ENCODE data around the gene HIGD1B.

DNA sequence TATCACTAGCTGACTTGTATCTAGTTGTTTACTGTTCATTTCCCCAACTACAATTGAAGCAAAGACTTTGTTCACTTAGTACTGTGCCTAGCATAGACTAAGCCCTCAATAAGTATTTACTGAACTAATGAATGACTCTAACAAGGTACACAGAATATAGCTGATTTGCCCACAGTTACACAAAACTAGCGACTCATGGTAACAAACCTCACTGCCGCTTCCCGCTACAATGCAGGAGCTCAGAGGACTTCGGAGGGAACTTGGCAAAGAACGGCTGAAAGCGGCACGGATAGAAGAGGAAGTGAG, 51.0 kb downstream of the HIGD1B start:
- TF ChIP-seq, protein P1, sequence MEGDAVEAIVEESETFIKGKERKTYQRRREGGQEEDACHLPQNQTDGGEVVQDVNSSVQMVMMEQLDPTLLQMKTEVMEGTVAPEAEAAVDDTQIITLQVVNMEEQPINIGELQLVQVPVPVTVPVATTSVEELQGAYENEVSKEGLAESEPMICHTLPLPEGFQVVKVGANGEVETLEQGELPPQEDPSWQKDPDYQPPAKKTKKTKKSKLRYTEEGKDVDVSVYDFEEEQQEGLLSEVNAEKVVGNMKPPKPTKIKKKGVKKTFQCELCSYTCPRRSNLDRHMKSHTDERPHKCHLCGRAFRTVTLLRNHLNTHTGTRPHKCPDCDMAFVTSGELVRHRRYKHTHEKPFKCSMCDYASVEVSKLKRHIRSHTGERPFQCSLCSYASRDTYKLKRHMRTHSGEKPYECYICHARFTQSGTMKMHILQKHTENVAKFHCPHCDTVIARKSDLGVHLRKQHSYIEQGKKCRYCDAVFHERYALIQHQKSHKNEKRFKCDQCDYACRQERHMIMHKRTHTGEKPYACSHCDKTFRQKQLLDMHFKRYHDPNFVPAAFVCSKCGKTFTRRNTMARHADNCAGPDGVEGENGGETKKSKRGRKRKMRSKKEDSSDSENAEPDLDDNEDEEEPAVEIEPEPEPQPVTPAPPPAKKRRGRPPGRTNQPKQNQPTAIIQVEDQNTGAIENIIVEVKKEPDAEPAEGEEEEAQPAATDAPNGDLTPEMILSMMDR (IDR thresholded peaks at IDR 0.05 in 4 of 5, conservative IDR thresholded peaks at IDR 0.05 in 1 of 5) = no peak
- no peak for TF ChIP-seq POLR2A (IDR thresholded peaks at IDR 0.05)
